Ureter (tissue), 1 donor: ENCODE data around the gene NRG3. TPM values are rescaled to one million over a fixed set of nuclear protein-coding genes. Genes with fewer than 3 reads are reported as not detected.

ENCODE experiments used
- DNase-seq: peaks from one replicate; pipeline ENCODE4 v3.0.0-alpha.2; 2020; ENCODE audit warnings: low spot score
- total RNA-seq: library from RNA; stranded (reverse); gene quantifications from one replicate; pipeline ENCODE4 v1.2.4, GENCODE V29; 2023
- donor health status: DM: yes; HTN: yes; CAD: no.

The NRG3 gene
- total RNA-seq, 1 donor from 2014 or later, result 0.57 TPM

GRCh38 chr10:82091413-82091812, 216.4 kb downstream of the NRG3 start:
- no peak for DNase-seq

GRCh38 chr10:82092111-82092510, 217.1 kb downstream of the NRG3 start:
- DNase-seq, result no peak

GRCh38 chr10:82124713-82125112, 249.7 kb downstream of the NRG3 start:
- no peak for DNase-seq

GRCh38 chr10:82128527-82128926, 253.5 kb downstream of the NRG3 start:
- DNase-seq, result no peak

GRCh38 chr10:82136103-82136502, 261.1 kb downstream of the NRG3 start:
- DNase-seq, result no peak

- no peak for DNase-seq
Measured at GRCh38 chr10:82144153-82144552, 269.2 kb downstream of the NRG3 start.

- DNase-seq, result no peak
Measured at GRCh38 chr10:82148764-82149163, 273.8 kb downstream of the NRG3 start.

GRCh38 chr10:82149674-82150073, 274.7 kb downstream of the NRG3 start:
- no peak for DNase-seq

GRCh38 chr10:82150123-82150900, 275.3 kb downstream of the NRG3 start:
- no peak for DNase-seq

- DNase-seq, result no peak
Measured at GRCh38 chr10:82160307-82160706, 285.3 kb downstream of the NRG3 start.

GRCh38 chr10:82161264-82161663, 286.3 kb downstream of the NRG3 start:
- DNase-seq, result no peak

GRCh38 chr10:82162549-82163195, 287.7 kb downstream of the NRG3 start:
- no peak for DNase-seq

GRCh38 chr10:82171899-82172298, 296.9 kb downstream of the NRG3 start:
- DNase-seq, result no peak

GRCh38 chr10:82176587-82176986, 301.6 kb downstream of the NRG3 start:
- no peak for DNase-seq

- DNase-seq, result no peak
Measured at GRCh38 chr10:82190432-82191260, 315.7 kb downstream of the NRG3 start.

GRCh38 chr10:82191653-82192052, 316.7 kb downstream of the NRG3 start:
- no peak for DNase-seq

GRCh38 chr10:82192665-82193064, 317.7 kb downstream of the NRG3 start:
- DNase-seq, result no peak

GRCh38 chr10:82194419-82194818, 319.4 kb downstream of the NRG3 start:
- no peak for DNase-seq

- no peak for DNase-seq
Measured at GRCh38 chr10:82206831-82207230, 331.8 kb downstream of the NRG3 start.

- no peak for DNase-seq
Measured at GRCh38 chr10:82208726-82209125, 333.7 kb downstream of the NRG3 start.

- DNase-seq, result no peak
Measured at GRCh38 chr10:82210331-82210730, 335.3 kb downstream of the NRG3 start.

GRCh38 chr10:82211346-82211745, 336.4 kb downstream of the NRG3 start:
- no peak for DNase-seq

GRCh38 chr10:82212753-82213152, 337.8 kb downstream of the NRG3 start:
- no peak for DNase-seq
